ENCODE data around the gene SH3BP4. TPM values are rescaled to one million over a fixed set of nuclear protein-coding genes. Genes with fewer than 3 reads are reported as not detected.

Gene SH3BP4
- total RNA-seq, result 18.1 and 20.2 TPM in 2 replicates

GRCh38 chr2:234951664-234952269 lies at the start of gene SH3BP4:
Gene SH3BP4, plus strand, starts transcription at chr2:234952017. Its CDS starts 82,986 bp downstream, at chr2:235035003.
- DNase-seq (ENCODE audit: low read depth in 2 of 2), result peak; percentile 84 to 86

- DNase-seq (ENCODE audit: low read depth in 2 of 2), result no peak
Observed at GRCh38 chr2:234904785-234905184, 47.0 kb upstream of the SH3BP4 start.

GRCh38 chr2:234905547-234906265 lies 46.1 kb upstream of the SH3BP4 start:
- no peak for DNase-seq (ENCODE audit: low read depth in 2 of 2)

GRCh38 chr2:234910186-234910679 lies 41.6 kb upstream of the SH3BP4 start:
- DNase-seq (ENCODE audit: low read depth in 2 of 2), result no peak

- DNase-seq (ENCODE audit: low read depth in 2 of 2), result peak in 1 of 2 donors; percentile 30
Observed at GRCh38 chr2:234911271-234911670, 40.5 kb upstream of the SH3BP4 start.

- no peak for DNase-seq (ENCODE audit: low read depth in 2 of 2)
Observed at GRCh38 chr2:234912437-234912836, 39.4 kb upstream of the SH3BP4 start.

GRCh38 chr2:234913208-234913626 lies 38.6 kb upstream of the SH3BP4 start:
- DNase-seq (ENCODE audit: low read depth in 2 of 2), result no peak

GRCh38 chr2:234914371-234915154 lies 37.3 kb upstream of the SH3BP4 start:
- DNase-seq (ENCODE audit: low read depth in 2 of 2), result no peak

GRCh38 chr2:234916674-234917073 lies 35.1 kb upstream of the SH3BP4 start:
- DNase-seq (ENCODE audit: low read depth in 2 of 2), result no peak

- DNase-seq (ENCODE audit: low read depth in 2 of 2), result no peak
Observed at GRCh38 chr2:234917211-234917975, 34.4 kb upstream of the SH3BP4 start.

- DNase-seq (ENCODE audit: low read depth in 2 of 2), result no peak
Observed at GRCh38 chr2:234919711-234920110, 32.1 kb upstream of the SH3BP4 start.

- no peak for DNase-seq (ENCODE audit: low read depth in 2 of 2)
Observed at GRCh38 chr2:234920836-234921235, 31.0 kb upstream of the SH3BP4 start.

GRCh38 chr2:234929002-234929401 lies 22.8 kb upstream of the SH3BP4 start:
- DNase-seq (ENCODE audit: low read depth in 2 of 2), result no peak

- DNase-seq (ENCODE audit: low read depth in 2 of 2), result no peak
Observed at GRCh38 chr2:234930397-234930796, 21.4 kb upstream of the SH3BP4 start.

- no peak for DNase-seq (ENCODE audit: low read depth in 2 of 2)
Observed at GRCh38 chr2:234931371-234931770, 20.4 kb upstream of the SH3BP4 start.

GRCh38 chr2:234932591-234933168 lies 19.1 kb upstream of the SH3BP4 start:
- no peak for DNase-seq (ENCODE audit: low read depth in 2 of 2)

GRCh38 chr2:234935311-234935710 lies 16.5 kb upstream of the SH3BP4 start:
- DNase-seq (ENCODE audit: low read depth in 2 of 2), result no peak

GRCh38 chr2:234939576-234939975 lies 12.2 kb upstream of the SH3BP4 start:
- DNase-seq (ENCODE audit: low read depth in 2 of 2), result no peak

- DNase-seq (ENCODE audit: low read depth in 2 of 2), result no peak
Observed at GRCh38 chr2:234939996-234940395, 11.8 kb upstream of the SH3BP4 start.

- no peak for DNase-seq (ENCODE audit: low read depth in 2 of 2)
Observed at GRCh38 chr2:234940527-234940926, 11.3 kb upstream of the SH3BP4 start.

GRCh38 chr2:234945339-234945873 lies 6.4 kb upstream of the SH3BP4 start:
- no peak for DNase-seq (ENCODE audit: low read depth in 2 of 2)
